Choroid plexus epithelial cell (primary cell): ENCODE measurements around the gene TMEM39A.
A peak's percentile ranks its signal among the peaks of the same experiment; 100 is the strongest.

Experiments used
- DNase-seq: peaks from one replicate; pipeline ENCODE4 v3.0.0-alpha.2; 2010; ENCODE audit warnings: low read depth
- H3K4me3 ChIP-seq: 2 replicates; pipeline ENCODE4 v1.5.1; 2011; ENCODE audit warnings: low read depth, mild to moderate bottlenecking, control low read depth, low read length, moderate library complexity
- TF ChIP-seq, protein P1 (sequence below): conservative IDR thresholded peaks from 2 replicates; pipeline ENCODE4 v1.5.1; 2011; ENCODE audit warnings: low read depth, mild to moderate bottlenecking, control low read depth, inconsistent platforms, low read length, moderate library complexity

The TMEM39A gene

DNA sequence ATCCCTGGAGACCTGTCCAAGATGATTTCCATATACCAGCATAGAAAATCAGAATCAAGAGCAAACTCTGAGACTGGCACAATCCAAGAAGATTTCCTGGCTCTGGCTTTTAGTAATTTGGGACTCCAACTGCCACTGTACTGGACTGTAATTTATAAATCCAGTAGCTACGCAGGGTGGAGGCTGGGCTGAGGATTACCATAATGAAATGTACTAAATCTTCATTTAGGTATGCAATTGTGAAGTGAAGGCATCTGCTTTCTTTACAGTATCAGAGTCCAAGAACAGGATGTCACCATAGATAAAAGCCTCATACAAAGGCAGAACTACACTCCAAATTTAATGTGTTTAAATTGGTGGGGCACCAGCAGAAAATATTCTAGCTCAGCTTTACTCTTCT, 46.5 kb downstream of the TMEM39A start:
- no peak overlapping the region for H3K4me3 ChIP-seq
- no peak for DNase-seq
- TF ChIP-seq, protein P1, sequence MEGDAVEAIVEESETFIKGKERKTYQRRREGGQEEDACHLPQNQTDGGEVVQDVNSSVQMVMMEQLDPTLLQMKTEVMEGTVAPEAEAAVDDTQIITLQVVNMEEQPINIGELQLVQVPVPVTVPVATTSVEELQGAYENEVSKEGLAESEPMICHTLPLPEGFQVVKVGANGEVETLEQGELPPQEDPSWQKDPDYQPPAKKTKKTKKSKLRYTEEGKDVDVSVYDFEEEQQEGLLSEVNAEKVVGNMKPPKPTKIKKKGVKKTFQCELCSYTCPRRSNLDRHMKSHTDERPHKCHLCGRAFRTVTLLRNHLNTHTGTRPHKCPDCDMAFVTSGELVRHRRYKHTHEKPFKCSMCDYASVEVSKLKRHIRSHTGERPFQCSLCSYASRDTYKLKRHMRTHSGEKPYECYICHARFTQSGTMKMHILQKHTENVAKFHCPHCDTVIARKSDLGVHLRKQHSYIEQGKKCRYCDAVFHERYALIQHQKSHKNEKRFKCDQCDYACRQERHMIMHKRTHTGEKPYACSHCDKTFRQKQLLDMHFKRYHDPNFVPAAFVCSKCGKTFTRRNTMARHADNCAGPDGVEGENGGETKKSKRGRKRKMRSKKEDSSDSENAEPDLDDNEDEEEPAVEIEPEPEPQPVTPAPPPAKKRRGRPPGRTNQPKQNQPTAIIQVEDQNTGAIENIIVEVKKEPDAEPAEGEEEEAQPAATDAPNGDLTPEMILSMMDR: no peak

- no peak for DNase-seq
- TF ChIP-seq, protein P1: no peak
- no peak overlapping the region for H3K4me3 ChIP-seq
Measured at GRCh38 chr3:119413603-119414280, 49.7 kb downstream of the TMEM39A start.

GRCh38 chr3:119409844-119410243, 53.6 kb downstream of the TMEM39A start:
- H3K4me3 ChIP-seq: no peak overlapping the region
- TF ChIP-seq, protein P1: no peak
- DNase-seq: no peak

GRCh38 chr3:119408243-119408950, 55.0 kb downstream of the TMEM39A start:
- no peak overlapping the region for H3K4me3 ChIP-seq
- TF ChIP-seq, protein P1: no peak
- DNase-seq: no peak

- TF ChIP-seq, protein P1: no peak
- H3K4me3 ChIP-seq: no peak overlapping the region
- DNase-seq: no peak
Measured at GRCh38 chr3:119405315-119405714, 58.1 kb downstream of the TMEM39A start.

GRCh38 chr3:119403201-119403600, 60.2 kb downstream of the TMEM39A start:
- TF ChIP-seq, protein P1: no peak
- H3K4me3 ChIP-seq: no peak overlapping the region
- DNase-seq: peak; percentile 46

DNA sequence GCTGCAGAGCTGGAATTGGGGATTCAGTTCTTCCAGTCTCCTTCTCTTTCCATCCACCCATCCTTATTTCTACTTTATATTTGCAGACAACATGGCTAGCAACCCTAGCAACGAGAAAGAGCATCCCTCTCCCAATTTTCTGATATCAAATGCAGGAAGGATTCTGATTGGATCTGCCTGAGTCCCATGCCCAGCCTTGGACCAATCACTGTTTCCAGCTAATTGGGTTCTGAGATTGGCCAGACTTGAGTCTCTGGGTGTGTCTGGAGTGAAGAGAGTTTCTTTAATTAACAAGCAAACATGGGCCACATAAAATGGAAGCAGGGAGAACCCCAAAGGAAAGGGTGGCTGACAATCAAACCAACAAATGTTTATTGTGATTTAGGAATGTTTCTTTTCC, 60.6 kb downstream of the TMEM39A start:
- no peak overlapping the region for H3K4me3 ChIP-seq
- TF ChIP-seq, protein P1: no peak
- DNase-seq: no peak
